Bronchial epithelial cell (primary cell): Measurements from ENCODE around the gene DOLPP1. TPM values are rescaled to one million over a fixed set of nuclear protein-coding genes. Genes with fewer than 3 reads are reported as not detected.
A peak's percentile ranks its signal among the peaks of the same experiment; 100 is the strongest.
"Not testable (repeated sequence)": the region's sequence is repeated elsewhere in the genome, so short reads cannot be mapped to it uniquely, and the experiment has no call there.

Experiments used
- DNase-seq: peaks from one replicate; pipeline ENCODE4 v3.0.0-alpha.2; 2010; ENCODE audit warnings: low read depth
- FAIRE-seq: peaks from 2 replicates; lab custom pipeline; 2011; peaks lifted over from hg19 to GRCh38; lab: Jason Lieb, UNC
- H3K27me3 ChIP-seq: 2 replicates; pipeline ENCODE4 v1.5.1; 2011; ENCODE audit warnings: low read length; ENCODE audit not compliant: control insufficient read depth, insufficient read depth
- H3K36me3 ChIP-seq: 2 replicates; pipeline ENCODE4 v1.5.1; 2011; ENCODE audit warnings: low read length; ENCODE audit not compliant: control insufficient read depth, insufficient read depth
- H3K4me3 ChIP-seq: 2 replicates; pipeline ENCODE4 v1.5.1; 2011; ENCODE audit warnings: mild to moderate bottlenecking, low read depth, low read length, control low read depth
- total RNA-seq: library from RNA; depleted of rRNA; stranded (reverse); fragments of >200 nt; gene quantifications from 2 replicates; pipeline ENCODE4 v1.2.1, GENCODE V29; 2014
- TF ChIP-seq, protein P1 (sequence below): IDR thresholded peaks from 2 replicates; pipeline ENCODE4 v1.5.1; 2011; ENCODE audit warnings: mild to moderate bottlenecking, moderate library complexity, low read length, control low read depth, inconsistent platforms; ENCODE audit not compliant: insufficient read depth, severe bottlenecking

DOLPP1 gene
- 10.0 and 10.8 TPM in 2 replicates for total RNA-seq

- no peak for FAIRE-seq
- DNase-seq, result peak; percentile 95
- TF ChIP-seq, protein P1, sequence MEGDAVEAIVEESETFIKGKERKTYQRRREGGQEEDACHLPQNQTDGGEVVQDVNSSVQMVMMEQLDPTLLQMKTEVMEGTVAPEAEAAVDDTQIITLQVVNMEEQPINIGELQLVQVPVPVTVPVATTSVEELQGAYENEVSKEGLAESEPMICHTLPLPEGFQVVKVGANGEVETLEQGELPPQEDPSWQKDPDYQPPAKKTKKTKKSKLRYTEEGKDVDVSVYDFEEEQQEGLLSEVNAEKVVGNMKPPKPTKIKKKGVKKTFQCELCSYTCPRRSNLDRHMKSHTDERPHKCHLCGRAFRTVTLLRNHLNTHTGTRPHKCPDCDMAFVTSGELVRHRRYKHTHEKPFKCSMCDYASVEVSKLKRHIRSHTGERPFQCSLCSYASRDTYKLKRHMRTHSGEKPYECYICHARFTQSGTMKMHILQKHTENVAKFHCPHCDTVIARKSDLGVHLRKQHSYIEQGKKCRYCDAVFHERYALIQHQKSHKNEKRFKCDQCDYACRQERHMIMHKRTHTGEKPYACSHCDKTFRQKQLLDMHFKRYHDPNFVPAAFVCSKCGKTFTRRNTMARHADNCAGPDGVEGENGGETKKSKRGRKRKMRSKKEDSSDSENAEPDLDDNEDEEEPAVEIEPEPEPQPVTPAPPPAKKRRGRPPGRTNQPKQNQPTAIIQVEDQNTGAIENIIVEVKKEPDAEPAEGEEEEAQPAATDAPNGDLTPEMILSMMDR, result no peak
These were observed at the start of gene DOLPP1 for GRCh38 chr9:129080601-129081387. Gene DOLPP1, plus strand, starts transcription at chr9:129081111. Its CDS starts 21 bp downstream, at chr9:129081132.

GRCh38 chr9:129031514-129031913 is 49.4 kb upstream of the DOLPP1 start:
- H3K27me3 ChIP-seq, result no peaks in the 10 kb centered on the region
- no peak for FAIRE-seq
- no peaks in the 10 kb centered on the region for H3K36me3 ChIP-seq
- DNase-seq, result no peak
- no peak overlapping the region for H3K4me3 ChIP-seq
- TF ChIP-seq, protein P1, result no peak

More at GRCh38 chr9:129080601-129081387, at the start of gene DOLPP1:
- Histone ChIP-seq H3K4me3 (peak within 1 kb of the TSS; percentile 63), H3K27me3 (no peaks in the 10 kb centered on the region), H3K36me3 (peaks cover 6% of the 10 kb centered on the region)

DNA sequence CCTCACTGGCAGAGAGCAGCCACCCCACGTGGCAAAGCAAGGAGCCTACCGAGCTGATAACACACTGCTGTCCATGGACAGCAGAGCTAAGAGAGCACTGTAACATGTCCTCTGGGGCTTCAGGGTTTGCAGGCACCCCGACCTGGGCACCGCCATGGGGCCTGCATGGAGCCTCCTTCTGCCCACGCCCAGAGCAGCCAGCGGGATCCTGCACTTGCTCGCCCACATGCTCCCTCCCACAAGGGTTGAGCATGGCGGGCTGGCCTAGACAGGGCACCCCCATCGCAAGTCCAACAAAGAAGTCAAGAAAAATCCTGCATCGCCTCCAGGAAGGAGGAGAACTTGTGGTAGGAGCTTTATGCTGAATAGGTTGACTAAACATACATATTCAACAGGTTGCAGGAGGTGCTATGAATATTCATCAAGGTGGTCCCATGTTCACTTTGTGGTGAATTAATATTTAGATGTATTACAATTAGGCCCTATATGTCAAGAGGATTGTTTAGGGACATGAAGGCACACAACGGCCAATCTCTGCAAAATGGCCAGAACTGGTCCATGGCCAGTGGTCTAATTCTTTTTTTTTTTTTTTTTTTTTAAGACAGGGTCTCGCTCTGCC is 48.3 kb upstream of the DOLPP1 start:
- Histone ChIP-seq H3K27me3 (no peaks in the 10 kb centered on the region), H3K4me3 (no peak overlapping the region), H3K36me3 (no peaks in the 10 kb centered on the region)
- no peak for DNase-seq
- no peak for FAIRE-seq
- TF ChIP-seq, protein P1, result no peak

- FAIRE-seq, result no peak
- H3K36me3 ChIP-seq, result no peaks in the 10 kb centered on the region
- no peak for DNase-seq
- H3K27me3 ChIP-seq, result no peaks in the 10 kb centered on the region
- TF ChIP-seq, protein P1, result no peak
- no peak overlapping the region for H3K4me3 ChIP-seq
These were observed 47.7 kb upstream of the DOLPP1 start for GRCh38 chr9:129033216-129033615.

- not testable (repeated sequence) for DNase-seq, H3K27me3 ChIP-seq, H3K36me3 ChIP-seq, FAIRE-seq
- peak overlapping the region; percentile 98 for H3K4me3 ChIP-seq
These were observed 45.1 kb upstream of the DOLPP1 start for GRCh38 chr9:129035838-129036237.

DNA sequence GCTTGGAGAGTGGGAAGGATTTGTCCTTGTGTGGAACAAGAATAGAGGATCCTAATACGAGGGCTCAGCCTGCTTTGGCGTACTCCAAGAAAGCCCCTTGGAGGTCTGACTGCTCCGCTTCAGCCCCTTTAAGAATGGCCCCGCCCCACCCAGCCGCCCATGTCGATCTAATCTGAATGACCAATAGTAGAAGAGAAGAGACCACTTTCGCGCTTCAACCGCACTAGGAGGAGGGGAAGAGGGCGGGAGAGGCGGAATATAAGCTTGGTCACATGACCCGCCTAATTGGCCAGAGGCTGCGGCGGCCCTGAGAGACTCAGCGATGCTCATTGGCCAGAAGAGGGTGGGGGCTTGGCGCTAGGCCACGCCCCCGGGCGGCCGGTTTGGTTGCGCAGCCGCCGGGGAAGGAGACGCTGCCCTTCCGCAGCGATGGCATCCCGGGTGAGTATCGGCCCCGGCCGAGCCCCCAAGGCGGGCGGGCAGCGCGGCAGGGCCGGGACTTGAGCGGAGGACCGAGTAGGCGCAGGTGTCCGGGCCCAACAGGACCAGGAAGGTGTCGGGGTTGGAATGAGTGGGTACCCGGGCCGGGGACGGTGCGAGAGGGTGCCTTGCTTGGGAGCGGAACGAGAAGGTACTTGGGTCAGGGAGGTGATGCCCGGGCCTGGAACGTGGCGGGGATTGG is 44.5 kb upstream of the DOLPP1 start, which contains the start of gene MIGA2:
MIGA2 (plus strand) TSS at position 386 of the 682 bp plus-strand sequence. CDS start 3,969 bp downstream, outside the sequence.
- TF ChIP-seq, protein P1, result no peak
- no peaks in the 10 kb centered on the region for H3K27me3 ChIP-seq
- H3K4me3 ChIP-seq, result peak within 1 kb of the TSS; percentile 98
- DNase-seq, result peak; percentile 97
- no peak for FAIRE-seq
- H3K36me3 ChIP-seq, result no peaks in the 10 kb centered on the region
